Fibroblast of pulmonary artery (primary cell): Measurements from ENCODE around the gene ALDH7A1.
"Not testable (repeated sequence)": the region's sequence is repeated elsewhere in the genome, so short reads cannot be mapped to it uniquely, and the experiment has no call there.

Experiments
- DNase-seq: peaks from one replicate; pipeline ENCODE4 v3.0.0-alpha.2; 2010; ENCODE audit warnings: low read depth
- H3K4me3 ChIP-seq: replicated peaks from 2 replicates; pipeline ENCODE4 v1.5.1; 2011; ENCODE audit warnings: low read depth, mild to moderate bottlenecking, control low read depth, low read length, moderate library complexity
- CTCF ChIP-seq: IDR thresholded peaks from 2 replicates; pipeline ENCODE4 v1.5.1; 2011; ENCODE audit warnings: mild to moderate bottlenecking, control low read depth, low read length, inconsistent platforms; ENCODE audit errors: missing control alignments

Gene ALDH7A1

GRCh38 chr5:126525630-126526245 lies 69.3 kb downstream of the ALDH7A1 start:
- no peak overlapping the region for H3K4me3 ChIP-seq
- no peak for TF ChIP-seq CTCF
- peak; percentile 54 for DNase-seq

DNA sequence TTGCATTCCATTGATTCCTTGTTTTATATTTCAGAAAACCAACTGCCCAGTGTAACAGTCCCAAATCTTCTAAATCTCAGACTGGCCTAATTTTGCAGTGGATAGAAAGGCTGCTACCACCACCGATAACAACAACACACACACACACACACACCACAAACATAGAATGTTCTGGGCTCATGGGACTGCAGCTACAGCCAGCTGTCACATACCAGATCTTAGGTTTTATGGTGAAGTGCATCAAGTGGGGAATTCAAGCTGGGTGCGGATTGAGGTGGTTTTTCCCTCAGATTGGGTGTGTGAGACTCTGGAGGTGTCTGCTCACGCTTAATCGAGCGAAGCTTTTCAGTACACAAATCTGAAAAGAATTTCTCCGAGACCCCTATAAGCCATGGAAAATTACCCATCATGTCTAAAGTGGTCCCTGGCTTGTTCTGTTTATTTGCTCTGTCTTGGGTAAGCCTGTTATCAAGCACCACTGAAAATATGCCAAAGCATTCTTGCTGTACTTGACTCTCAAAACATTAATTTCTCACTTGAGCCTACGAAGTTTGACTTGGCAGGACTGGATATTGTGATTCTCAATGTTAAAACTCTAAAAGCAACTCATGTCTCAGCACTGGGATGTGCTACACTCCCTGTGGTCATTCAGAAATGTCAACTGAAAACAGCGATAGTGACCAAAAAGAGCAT lies 71.1 kb downstream of the ALDH7A1 start:
- no peak for TF ChIP-seq CTCF

GRCh38 chr5:126521130-126521529 lies 73.9 kb downstream of the ALDH7A1 start:
- TF ChIP-seq CTCF: no peak
- no peak overlapping the region for H3K4me3 ChIP-seq
- no peak for DNase-seq

More for the DNA sequence above, 71.1 kb downstream of the ALDH7A1 start:
- H3K4me3 ChIP-seq: no peak overlapping the region
- no peak for DNase-seq

DNA sequence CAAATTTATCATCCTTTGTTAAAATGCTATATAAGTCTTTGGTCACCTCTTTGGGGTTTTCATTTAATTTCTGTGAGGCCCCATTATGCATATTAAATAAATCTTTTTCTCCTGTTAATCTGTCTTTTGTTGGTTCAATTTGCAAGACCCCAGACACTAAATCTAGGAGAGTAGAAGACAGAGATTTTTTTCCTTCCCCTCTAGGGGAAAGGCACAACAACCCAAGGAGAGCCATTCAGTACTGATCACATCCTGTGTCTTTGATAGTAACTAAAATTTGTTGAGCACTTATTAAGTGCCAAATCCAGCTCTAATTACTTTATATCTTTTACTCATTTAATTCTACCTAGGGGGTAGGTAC lies 74.4 kb downstream of the ALDH7A1 start:
- DNase-seq: no peak
- no peak overlapping the region for H3K4me3 ChIP-seq
- TF ChIP-seq CTCF: no peak

DNA sequence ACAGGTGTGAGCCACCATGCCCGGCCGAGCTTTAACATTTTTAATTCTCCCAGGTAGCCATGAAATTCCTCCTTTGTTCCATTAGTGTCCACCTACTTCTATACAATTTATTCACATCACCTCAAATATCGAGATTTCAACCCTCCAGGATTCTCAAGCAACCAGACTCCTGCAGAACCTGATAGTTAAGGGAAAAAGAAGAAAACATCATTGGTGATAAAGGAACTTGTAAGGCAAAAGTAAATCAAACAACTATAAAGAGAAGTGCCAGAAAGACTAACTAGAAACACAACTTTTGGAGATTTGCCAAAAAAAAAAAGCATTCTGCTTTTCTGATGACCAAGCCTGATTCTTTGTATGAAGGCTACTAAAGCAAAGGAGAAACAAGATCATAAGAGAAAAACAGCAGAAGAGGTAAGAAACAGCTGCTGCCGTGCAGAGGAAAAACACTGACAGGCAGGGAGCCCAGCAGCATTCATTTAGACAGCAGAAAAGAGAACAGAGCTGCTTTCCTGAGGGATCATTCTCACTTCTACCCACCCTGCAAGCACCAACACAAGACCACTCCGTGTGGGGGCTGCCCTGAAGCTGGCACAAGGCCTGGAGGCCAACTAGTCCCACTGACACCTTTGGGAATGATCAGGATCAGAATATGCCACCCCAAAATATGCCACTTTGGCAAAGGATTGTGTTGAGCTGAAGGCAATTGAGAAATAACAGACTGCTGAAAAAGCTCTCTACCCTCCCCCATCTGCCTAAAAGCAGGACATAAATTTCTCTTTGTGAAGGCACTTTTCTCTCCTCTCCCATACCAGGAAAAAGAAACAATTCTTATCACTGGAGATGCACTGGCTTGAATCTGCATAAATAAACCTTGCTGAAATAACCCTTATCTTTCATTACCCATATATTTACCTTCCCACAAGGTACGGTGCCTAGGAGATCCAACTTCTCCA lies 75.1 kb downstream of the ALDH7A1 start:
- no peak for TF ChIP-seq CTCF
- DNase-seq: peak; percentile 46
- peak overlapping the region; percentile 1 for H3K4me3 ChIP-seq

GRCh38 chr5:126519223-126519622 lies 75.8 kb downstream of the ALDH7A1 start:
- not testable (repeated sequence) for H3K4me3 ChIP-seq

GRCh38 chr5:126516852-126517251 lies 78.2 kb downstream of the ALDH7A1 start:
- DNase-seq: no peak
- no peak for TF ChIP-seq CTCF
- H3K4me3 ChIP-seq: no peak overlapping the region

More at GRCh38 chr5:126519223-126519622, 75.8 kb downstream of the ALDH7A1 start:
- not testable (repeated sequence) for DNase-seq
